NB4 (cell line): ENCODE measurements around the gene UNC119.

Source experiments
- CTCF ChIP-seq: IDR thresholded peaks from one replicate; pipeline ENCODE4 v1.5.1; 2012; ENCODE audit warnings: low read depth, low read length
- MAX ChIP-seq: IDR thresholded peaks from 2 replicates; pipeline ENCODE4 v1.6.1; 2011; ENCODE audit warnings: low read depth, low read length
- POLR2A ChIP-seq: IDR thresholded peaks from 2 replicates; pipeline ENCODE4 v1.6.1; 2011; ENCODE audit warnings: mild to moderate bottlenecking; ENCODE audit not compliant: insufficient read length; ENCODE audit errors: extremely low read depth

- TF ChIP-seq CTCF (no peak), POLR2A (no peak), MAX (no peak)
Observed at GRCh38 chr17:28544402-28545140, 7.9 kb downstream of the UNC119 start.
